ENCODE results near the gene ARHGEF40.

GRCh38 chr14:21113369-21113768, 43.3 kb downstream of the ARHGEF40 start:
- TF ChIP-seq, protein P1, sequence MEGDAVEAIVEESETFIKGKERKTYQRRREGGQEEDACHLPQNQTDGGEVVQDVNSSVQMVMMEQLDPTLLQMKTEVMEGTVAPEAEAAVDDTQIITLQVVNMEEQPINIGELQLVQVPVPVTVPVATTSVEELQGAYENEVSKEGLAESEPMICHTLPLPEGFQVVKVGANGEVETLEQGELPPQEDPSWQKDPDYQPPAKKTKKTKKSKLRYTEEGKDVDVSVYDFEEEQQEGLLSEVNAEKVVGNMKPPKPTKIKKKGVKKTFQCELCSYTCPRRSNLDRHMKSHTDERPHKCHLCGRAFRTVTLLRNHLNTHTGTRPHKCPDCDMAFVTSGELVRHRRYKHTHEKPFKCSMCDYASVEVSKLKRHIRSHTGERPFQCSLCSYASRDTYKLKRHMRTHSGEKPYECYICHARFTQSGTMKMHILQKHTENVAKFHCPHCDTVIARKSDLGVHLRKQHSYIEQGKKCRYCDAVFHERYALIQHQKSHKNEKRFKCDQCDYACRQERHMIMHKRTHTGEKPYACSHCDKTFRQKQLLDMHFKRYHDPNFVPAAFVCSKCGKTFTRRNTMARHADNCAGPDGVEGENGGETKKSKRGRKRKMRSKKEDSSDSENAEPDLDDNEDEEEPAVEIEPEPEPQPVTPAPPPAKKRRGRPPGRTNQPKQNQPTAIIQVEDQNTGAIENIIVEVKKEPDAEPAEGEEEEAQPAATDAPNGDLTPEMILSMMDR (IDR thresholded peaks at IDR 0.05; ENCODE audit: borderline replicate concordance, extremely low read depth, low read length, poor library complexity, severe bottlenecking) = no peak
- no peak for TF ChIP-seq EZH2 (IDR thresholded peaks at IDR 0.05; ENCODE audit: borderline replicate concordance, low read depth, low read length, severe bottlenecking)
